H9 (cell line): Measurements from ENCODE around the gene GCAT. TPM values are rescaled to one million over a fixed set of nuclear protein-coding genes. Genes with fewer than 3 reads are reported as not detected.

Source experiments
- DNase-seq: peaks from one replicate; pipeline ENCODE4 v3.0.0-alpha.2; 2017
- H2AFZ ChIP-seq: one replicate; pipeline ENCODE4 v1.6.1; 2013; ENCODE audit warnings: mild to moderate bottlenecking, low read length, control low read depth, moderate library complexity
- H2AK5ac ChIP-seq: 2 replicates; pipeline ENCODE4 v1.6.1; 2013; ENCODE audit warnings: low read length, control low read depth, mixed read lengths; ENCODE audit not compliant: insufficient read length
- H2BK120ac ChIP-seq: one replicate; pipeline ENCODE4 v1.6.1; 2013; ENCODE audit warnings: low read depth, mild to moderate bottlenecking, low read length, control low read depth, inconsistent platforms; ENCODE audit not compliant: poor library complexity, severe bottlenecking
- H2BK12ac ChIP-seq: 2 replicates; pipeline ENCODE4 v1.6.1; 2013; ENCODE audit warnings: low read length, control low read depth, mixed read lengths, low read depth; ENCODE audit not compliant: insufficient read length
- H2BK15ac ChIP-seq: 2 replicates; pipeline ENCODE4 v1.6.1; 2013; ENCODE audit warnings: low read depth, low read length, control low read depth
- H2BK20ac ChIP-seq: one replicate; pipeline ENCODE4 v1.6.1; 2013; ENCODE audit warnings: low read depth, mild to moderate bottlenecking, low read length, control low read depth, inconsistent platforms; ENCODE audit not compliant: poor library complexity, severe bottlenecking
- H2BK5ac ChIP-seq: 2 replicates; pipeline ENCODE4 v1.6.1; 2013; ENCODE audit warnings: low read length, control low read depth, mixed read lengths; ENCODE audit not compliant: insufficient read length
- H3K14ac ChIP-seq: 2 replicates; pipeline ENCODE4 v1.6.1; 2013; ENCODE audit warnings: low read length, control low read depth; ENCODE audit not compliant: insufficient read depth
- H3K18ac ChIP-seq: 2 replicates; pipeline ENCODE4 v1.6.1; 2013; ENCODE audit warnings: low read depth, mild to moderate bottlenecking, mixed read lengths, low read length, control low read depth; ENCODE audit not compliant: insufficient read length
- H3K23ac ChIP-seq: 2 replicates; pipeline ENCODE4 v1.6.1; 2013; ENCODE audit warnings: low read length, control low read depth, mixed read lengths, low read depth; ENCODE audit not compliant: insufficient read length
- H3K23me2 ChIP-seq: 2 replicates; pipeline ENCODE4 v1.6.1; 2013; ENCODE audit warnings: low read depth, mild to moderate bottlenecking, mixed read lengths, low read length, control low read depth; ENCODE audit not compliant: insufficient read length, poor library complexity, severe bottlenecking
- H3K27ac ChIP-seq: 2 replicates; pipeline ENCODE4 v1.5.1; 2013; ENCODE audit warnings: low read length, control low read depth, mixed read lengths, low read depth; ENCODE audit not compliant: insufficient read length
- H3K27me3 ChIP-seq: 2 replicates; pipeline ENCODE4 v1.6.1; 2013; ENCODE audit warnings: low read length, control low read depth, inconsistent platforms; ENCODE audit not compliant: insufficient read depth
- H3K4ac ChIP-seq: 2 replicates; pipeline ENCODE4 v1.6.1; 2013; ENCODE audit warnings: low read depth, mild to moderate bottlenecking, control low read depth, inconsistent platforms, low read length, moderate library complexity
- H3K4me1 ChIP-seq: 2 replicates; pipeline ENCODE4 v1.6.1; 2013; ENCODE audit warnings: low read length, control low read depth, inconsistent platforms; ENCODE audit not compliant: insufficient read depth
- H3K4me2 ChIP-seq: 2 replicates; pipeline ENCODE4 v1.6.1; 2013; ENCODE audit warnings: low read length, control low read depth, mixed read lengths; ENCODE audit not compliant: insufficient read length, insufficient read depth
- H3K56ac ChIP-seq: 2 replicates; pipeline ENCODE4 v1.6.1; 2013; ENCODE audit warnings: low read depth, mild to moderate bottlenecking, mixed read lengths, low read length, control low read depth; ENCODE audit not compliant: insufficient read length
- H3K79me1 ChIP-seq: 2 replicates; pipeline ENCODE4 v1.6.1; 2013; ENCODE audit warnings: low read depth, mild to moderate bottlenecking, moderate library complexity, low read length, control low read depth, inconsistent platforms; ENCODE audit not compliant: insufficient read depth, poor library complexity, severe bottlenecking
- H3K79me2 ChIP-seq: 2 replicates; pipeline ENCODE4 v1.6.1; 2013; ENCODE audit warnings: low read length, control low read depth, inconsistent platforms; ENCODE audit not compliant: insufficient read depth
- H3K9ac ChIP-seq: 2 replicates; pipeline ENCODE4 v1.6.1; 2013; ENCODE audit warnings: low read length, control low read depth, mixed read lengths; ENCODE audit not compliant: insufficient read length; ENCODE audit errors: extremely low read depth
- H3K9me3 ChIP-seq: one replicate; pipeline ENCODE4 v1.6.1; 2013; ENCODE audit warnings: low read depth, low read length, inconsistent platforms; ENCODE audit not compliant: control insufficient read depth
- H3T11ph ChIP-seq: one replicate; pipeline ENCODE4 v1.6.1; 2013; ENCODE audit warnings: mild to moderate bottlenecking, low read length, control low read depth, inconsistent platforms
- H4K20me1 ChIP-seq: one replicate; pipeline ENCODE4 v1.6.1; 2013; ENCODE audit not compliant: control insufficient read depth, insufficient read length, insufficient read depth
- H4K5ac ChIP-seq: 2 replicates; pipeline ENCODE4 v1.6.1; 2013; ENCODE audit warnings: low read depth, mild to moderate bottlenecking, mixed read lengths, low read length, control low read depth; ENCODE audit not compliant: insufficient read length
- H4K8ac ChIP-seq: replicated peaks from 2 replicates; pipeline ENCODE4 v1.6.1; 2013; ENCODE audit warnings: low read length, control low read depth, mixed read lengths, low read depth; ENCODE audit not compliant: insufficient read length
- H4K91ac ChIP-seq: 2 replicates; pipeline ENCODE4 v1.6.1; 2013; ENCODE audit warnings: low read depth, mild to moderate bottlenecking, moderate library complexity, mixed read lengths, low read length, control low read depth; ENCODE audit not compliant: insufficient read length
- H3K27ac Mint-ChIP-seq, 3 experiments: 2 replicates in 2 of 3; 3 replicates in 1 of 3; pipeline ENCODE4 v1.8.0; 2020 to 2021; ENCODE audit warnings: mixed read lengths in 3 of 3, mild to moderate bottlenecking in 1 of 3, moderate library complexity in 1 of 3
- H3K27me3 Mint-ChIP-seq: 2 replicates; pipeline ENCODE4 v1.8.0; 2021; ENCODE audit warnings: low read depth, mild to moderate bottlenecking, moderate library complexity, mixed read lengths
- H3K36me3 Mint-ChIP-seq, 3 experiments: 2 replicates in 2 of 3; 3 replicates in 1 of 3; pipeline ENCODE4 v1.8.0; 2020 to 2021; ENCODE audit warnings: low read depth in 3 of 3, mixed read lengths in 3 of 3; ENCODE audit not compliant: insufficient read depth in 1 of 3
- H3K4me1 Mint-ChIP-seq, 2 experiments: 2 replicates each; pipeline ENCODE4 v1.8.0; 2020; ENCODE audit warnings: mixed read lengths in 2 of 2
- H3K4me3 Mint-ChIP-seq, 2 experiments: 2 replicates in 1 of 2; 3 replicates in 1 of 2; pipeline ENCODE4 v1.8.0; 2020 to 2021; ENCODE audit warnings: mild to moderate bottlenecking in 2 of 2, mixed read lengths in 2 of 2, moderate library complexity in 1 of 2
- H3K9me3 Mint-ChIP-seq, 2 experiments: 2 replicates in 1 of 2; 3 replicates in 1 of 2; pipeline ENCODE4 v1.8.0; 2020; ENCODE audit warnings: mild to moderate bottlenecking in 2 of 2, mixed read lengths in 2 of 2, moderate library complexity in 1 of 2
- CTCF ChIP-seq: fragments of 200-600 bp; sonication (generic); conservative IDR thresholded peaks from 3 replicates; pipeline ENCODE4 v1.8.0; 2021; ENCODE audit warnings: antibody characterized with exemption, mild to moderate bottlenecking
- WGBS: extraction: QIAGEN DNeasy Blood & Tissue Kit; methylation state at CpG from one replicate; pipeline ENCODE4 v1.1.7; 2013; ENCODE audit warnings: missing lambda C conversion rate, low lambda C conversion rate, mixed read lengths; ENCODE audit not compliant: insufficient read length; ENCODE audit errors: extremely low coverage; 5-methylcytosine and 5-hydroxymethylcytosine counted together
- total RNA-seq: library from RNA; stranded (reverse); gene quantifications from 2 replicates; pipeline ENCODE4 v1.2.1, GENCODE V29; 2021

The GCAT gene
- total RNA-seq, 1 experiment from 2014 or later = 26.9 TPM

GRCh38 chr22:37809672-37810333, 2.1 kb downstream of the GCAT start:
- Histone ChIP-seq H4K8ac (no peak overlapping the region), H4K20me1 (no peaks in the 10 kb centered on the region), H3K4me2 (no peak overlapping the region), H3K4me1 (no peaks in the 10 kb centered on the region), H3K9ac (no peak overlapping the region), H3K79me1 (peaks cover 2% of the 10 kb centered on the region), H2AFZ (no peak overlapping the region), H2BK15ac (no peak overlapping the region), H4K91ac (no peak overlapping the region), H3K18ac (no peak overlapping the region), H3K9me3 (no peaks in the 10 kb centered on the region), H2BK12ac (no peak overlapping the region), H4K5ac (no peak overlapping the region), H3K4ac (no peak overlapping the region), H3K27me3 (peaks cover 6% of the 10 kb centered on the region; the same call in 1 of the 2 replicates), H3K27ac (no peak overlapping the region), H2BK120ac (no peak overlapping the region), H2AK5ac (no peak overlapping the region), H3T11ph (no peak overlapping the region), H3K14ac (no peak overlapping the region), H3K23me2 (peaks cover 24% of the 10 kb centered on the region), H3K56ac (no peak overlapping the region), H3K23ac (no peak overlapping the region), H2BK5ac (no peak overlapping the region), H3K79me2 (peaks cover 2% of the 10 kb centered on the region; the same call in 1 of the 2 replicates), H2BK20ac (no peak overlapping the region)
- H3K36me3 Mint-ChIP-seq = peaks cover 4 to 12% (median 9%) of the 10 kb centered on the region in 3 experiments; a peak in 6 of 7 replicates
- H3K9me3 Mint-ChIP-seq = peaks cover 0 to 4% of the 10 kb centered on the region in 2 experiments; a peak in 1 of 5 replicates
- H3K27ac Mint-ChIP-seq = no peak overlapping the region
- peak; percentile 20 for DNase-seq
- peaks cover 23% of the 10 kb centered on the region for H3K27me3 Mint-ChIP-seq
- H3K4me1 Mint-ChIP-seq = peaks cover 20 to 23% of the 10 kb centered on the region in 2 experiments
- WGBS = no CpG with 5 or more reads among the region's 5 CpGs
- no peak overlapping the region; a peak in 2 of 5 replicates for H3K4me3 Mint-ChIP-seq
- TF ChIP-seq CTCF = no peak
